K562 (cell line): ENCODE data around the gene EIF2S3. TPM values are rescaled to one million over a fixed set of nuclear protein-coding genes. Genes with fewer than 3 reads are reported as not detected.
A peak's percentile ranks its signal among the peaks of the same experiment; 100 is the strongest.

ENCODE experiments used
- BDP1 ChIP-seq: IDR thresholded peaks from 3 replicates; pipeline ENCODE4 v1.6.1; 2011; ENCODE audit not compliant: insufficient read length, insufficient read depth
- CBX3 ChIP-seq, 2 experiments: IDR thresholded peaks; 1 replicate in 1 of 2; 2 replicates in 1 of 2; pipeline ENCODE4 v1.6.1; 2012; ENCODE audit warnings: inconsistent platforms in 2 of 2, low read length in 2 of 2, borderline replicate concordance in 1 of 2, control low read depth in 1 of 2
- CEBPB ChIP-seq: fragments of 450-650 bp; IDR thresholded peaks from 2 replicates; pipeline ENCODE4 v1.6.1; 2016; ENCODE audit warnings: missing genetic modification characterization, missing compliant biosample characterization
- CEBPG ChIP-seq, 3 experiments: fragments of 200-800 bp in 1 of 3; sonication (Bioruptor generic) in 1 of 3; sonication (generic) in 1 of 3; formaldehyde crosslinking in 1 of 3; IDR thresholded peaks in 2 of 3; conservative IDR thresholded peaks in 1 of 3; 2 replicates each; pipeline versions ENCODE4 v1.6.1 to v1.8.0; 2016 to 2022; ENCODE audit warnings: missing compliant biosample characterization in 2 of 3, missing genetic modification characterization in 2 of 3, mild to moderate bottlenecking in 1 of 3, missing genetic modification reagents in 1 of 3
- CEBPZ ChIP-seq: fragments of 150-350 bp; IDR thresholded peaks from 2 replicates; pipeline ENCODE4 v1.6.1; 2014; ENCODE audit warnings: low read depth, mild to moderate bottlenecking, low read length, borderline replicate concordance
- CHD4 ChIP-seq: fragments of 200-600 bp; sonication (generic); IDR thresholded peaks from 3 replicates; pipeline ENCODE4 v1.6.1; 2012; ENCODE audit warnings: low read depth, mild to moderate bottlenecking, mixed read lengths, low read length, inconsistent platforms; ENCODE audit not compliant: insufficient read depth, insufficient replicate concordance, poor library complexity, severe bottlenecking
- CREB1 ChIP-seq, 2 experiments: sonication (generic) in 1 of 2; formaldehyde crosslinking in 1 of 2; IDR thresholded peaks; 2 replicates each; pipeline versions ENCODE4 v1.6.1 to v1.8.0; 2012 to 2022; ENCODE audit warnings: inconsistent platforms in 1 of 2, mild to moderate bottlenecking in 1 of 2, missing genetic modification reagents in 1 of 2, moderate library complexity in 1 of 2
- GABPB2 ChIP-seq: fragments of 250-450 bp; sonication (Bioruptor Pico); conservative IDR thresholded peaks from 2 replicates; pipeline ENCODE4 v1.5.1; 2021; ENCODE audit warnings: mild to moderate bottlenecking
- GTF2A2 ChIP-seq: IDR thresholded peaks from 2 replicates; pipeline ENCODE4 v1.6.1; 2016; ENCODE audit warnings: mild to moderate bottlenecking, missing genetic modification characterization, missing compliant biosample characterization
- KHSRP ChIP-seq: fragments of 450-650 bp; IDR thresholded peaks from 2 replicates; pipeline ENCODE4 v1.6.1; 2017
- MAZ ChIP-seq, 2 experiments: fragments of 450-650 bp in 1 of 2; sonication (generic) in 1 of 2; formaldehyde crosslinking; IDR thresholded peaks in 1 of 2; conservative IDR thresholded peaks in 1 of 2; 2 replicates each; pipeline versions ENCODE4 v1.4.0 to v1.5.0; 2020; ENCODE audit warnings: mild to moderate bottlenecking in 1 of 2, missing genetic modification reagents in 1 of 2
- NEUROD1 ChIP-seq: fragments of 150-350 bp; IDR thresholded peaks from 2 replicates; pipeline ENCODE4 v1.6.1; 2014; ENCODE audit warnings: borderline replicate concordance, low read length, low read depth; ENCODE audit not compliant: partially characterized antibody
- NR2C1 ChIP-seq, 2 experiments: fragments of 450-650 bp; IDR thresholded peaks; 2 replicates each; pipeline ENCODE4 v1.6.1; 2017; ENCODE audit warnings: mild to moderate bottlenecking in 2 of 2, antibody characterized with exemption in 1 of 2, inconsistent platforms in 1 of 2, missing compliant biosample characterization in 1 of 2, missing genetic modification characterization in 1 of 2
- SMARCA5 ChIP-seq: fragments of 450-650 bp; IDR thresholded peaks from 2 replicates; pipeline ENCODE4 v1.6.1; 2016
- TCF7 ChIP-seq: sonication (generic); IDR thresholded peaks from 2 replicates; pipeline ENCODE4 v1.6.1; 2016; ENCODE audit warnings: antibody characterized with exemption, borderline replicate concordance
- ZC3H11A ChIP-seq: IDR thresholded peaks from 2 replicates; pipeline ENCODE4 v1.6.1; 2012; ENCODE audit warnings: low read depth, low read length, improper control_type of control experiment
- ZNF165 ChIP-seq: fragments of 250-450 bp; sonication (Bioruptor Pico); IDR thresholded peaks from 2 replicates; pipeline ENCODE4 v1.4.0; 2020; ENCODE audit warnings: borderline replicate concordance
- ZNF212 ChIP-seq: fragments of 450-650 bp; formaldehyde crosslinking; IDR thresholded peaks from 2 replicates; pipeline ENCODE4 v1.4.0; 2020; ENCODE audit warnings: mild to moderate bottlenecking
- polyA plus RNA-seq, 8 experiments: library from polyadenylated mRNA; depleted of rRNA in 4 of 8; stranded (reverse) in 5 of 8; unstranded in 3 of 8; fragments of >200 nt; fragmentation: Nextera tagmentation in 2 of 8; fragmentation: Illumina TruSeq in 1 of 8; extraction: Ambion mirVana in 2 of 8; extraction: Trizol in 1 of 8; gene quantifications; 2 replicates each; pipeline versions ENCODE4 v1.2.1 to v1.2.3, GENCODE V29; 2011 to 2014; ENCODE audit warnings: inconsistent platforms in 1 of 8, missing spikeins in 1 of 8
- total RNA-seq, 7 experiments: library from RNA; depleted of rRNA in 6 of 7; stranded (reverse); fragments of >200 nt in 6 of 7; fragmentation: Illumina TruSeq in 2 of 7; extraction: Trizol in 2 of 7; gene quantifications; 2 replicates each; pipeline versions ENCODE4 v1.2.1 to v1.2.3, GENCODE V29; 2011 to 2021; ENCODE audit warnings: low replicate concordance in 1 of 7
- TF ChIP-seq, protein P1 (sequence below), 2 experiments: fragments of 450-650 bp; IDR thresholded peaks; 2 replicates each; pipeline ENCODE4 v1.6.1; 2016
- TF ChIP-seq, protein P2 (sequence below): fragments of 250-450 bp; sonication (Bioruptor Pico); IDR thresholded peaks from 2 replicates; pipeline ENCODE4 v1.4.0; 2020; ENCODE audit warnings: mild to moderate bottlenecking

The EIF2S3 gene
- total and polyA plus RNA-seq, 9 of the 15 experiments (the other 6 are each of a cell fraction or from before 2014, with no cell fraction given) = 148 to 439 (median 275) TPM

DNA sequence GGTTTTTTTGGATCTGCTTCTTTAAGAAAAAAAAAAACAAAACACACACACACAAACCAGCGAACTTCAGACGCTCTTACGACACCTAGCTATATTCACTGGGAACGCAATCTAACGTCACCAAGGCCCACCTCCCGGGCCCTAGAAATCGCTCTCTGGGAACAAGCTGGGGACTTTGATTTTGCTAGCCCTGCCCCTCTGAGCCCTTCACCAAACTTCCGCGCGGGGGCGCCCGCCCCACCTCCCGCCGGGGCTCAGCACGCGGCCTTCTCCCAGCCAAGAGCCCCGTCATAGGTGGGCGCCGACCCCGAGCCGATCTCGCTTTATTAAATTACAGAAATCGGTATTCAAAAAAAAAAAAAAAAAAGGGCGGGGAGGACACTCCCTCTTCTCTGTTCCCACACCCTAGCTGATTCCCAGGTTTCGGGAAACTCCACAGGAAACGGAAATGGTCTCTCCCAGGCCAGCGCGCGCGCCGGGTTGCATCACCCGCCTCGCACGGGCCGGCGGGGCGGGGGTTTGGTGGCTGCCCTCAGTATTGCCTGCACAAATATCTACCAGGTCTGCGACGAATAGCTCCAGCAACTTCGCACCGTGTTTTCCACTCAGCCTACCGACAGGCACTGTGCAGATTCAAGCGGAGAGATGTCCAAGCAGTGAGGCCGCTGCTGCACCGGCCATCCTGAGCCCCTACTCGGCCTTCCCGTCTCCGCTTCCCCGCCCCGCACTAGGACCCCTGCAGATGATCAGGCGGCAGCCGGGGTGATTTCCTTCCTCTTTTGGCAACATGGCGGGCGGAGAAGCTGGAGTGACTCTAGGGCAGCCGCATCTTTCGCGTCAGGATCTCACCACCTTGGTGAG is at the start of gene EIF2S3 (continued):
- TF ChIP-seq, protein P1, sequence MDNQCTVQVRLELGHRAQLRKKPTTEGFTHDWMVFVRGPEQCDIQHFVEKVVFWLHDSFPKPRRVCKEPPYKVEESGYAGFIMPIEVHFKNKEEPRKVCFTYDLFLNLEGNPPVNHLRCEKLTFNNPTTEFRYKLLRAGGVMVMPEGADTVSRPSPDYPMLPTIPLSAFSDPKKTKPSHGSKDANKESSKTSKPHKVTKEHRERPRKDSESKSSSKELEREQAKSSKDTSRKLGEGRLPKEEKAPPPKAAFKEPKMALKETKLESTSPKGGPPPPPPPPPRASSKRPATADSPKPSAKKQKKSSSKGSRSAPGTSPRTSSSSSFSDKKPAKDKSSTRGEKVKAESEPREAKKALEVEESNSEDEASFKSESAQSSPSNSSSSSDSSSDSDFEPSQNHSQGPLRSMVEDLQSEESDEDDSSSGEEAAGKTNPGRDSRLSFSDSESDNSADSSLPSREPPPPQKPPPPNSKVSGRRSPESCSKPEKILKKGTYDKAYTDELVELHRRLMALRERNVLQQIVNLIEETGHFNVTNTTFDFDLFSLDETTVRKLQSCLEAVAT (IDR thresholded peaks at IDR 0.05) = no peak
- TF ChIP-seq GTF2A2 (tag) (no peak), ZNF165 (no peak), CEBPZ (no peak), SMARCA5 (no peak), CREB1 (IDR thresholded peaks at IDR 0.05) (peak; percentile 77), CREB1 (CRISPR knock-in tag; IDR thresholded peaks at IDR 0.05) (peak; percentile 67; the same call in 1 of the 2 replicates), CEBPB (peak; percentile 99), NR2C1 (IDR thresholded peaks at IDR 0.05) (no peak), NR2C1 (tag; IDR thresholded peaks at IDR 0.05) (no peak), BDP1 (no peak), MAZ (CRISPR knock-in tag; conservative IDR thresholded peaks at IDR 0.05 in 1 of 2, IDR thresholded peaks at IDR 0.05 in 1 of 2) (peak; percentile 70 to 80; a peak in 3 of 4 replicates), TCF7 (0 out of 2 replicates have a peak, but pooled peaks have one; percentile 10), KHSRP (no peak), GABPB2 (no peak), CEBPG (CRISPR knock-in tag; IDR thresholded peaks at IDR 0.05) (peak; percentile 98), CEBPG (tag; conservative IDR thresholded peaks at IDR 0.05 in 1 of 2, IDR thresholded peaks at IDR 0.05 in 1 of 2) (peak; percentile 98 to 99), NEUROD1 (peak; percentile 65), CBX3 (IDR thresholded peaks at IDR 0.05; ENCODE audit: borderline replicate concordance in 1 of 2, low read length in 2 of 2) (peak in 1 of 2 experiments; percentile 46; a peak in 2 of 3 replicates), CHD4 (no peak), ZNF212 (CRISPR knock-in tag) (no peak), ZC3H11A (no peak)
- TF ChIP-seq, protein P2, sequence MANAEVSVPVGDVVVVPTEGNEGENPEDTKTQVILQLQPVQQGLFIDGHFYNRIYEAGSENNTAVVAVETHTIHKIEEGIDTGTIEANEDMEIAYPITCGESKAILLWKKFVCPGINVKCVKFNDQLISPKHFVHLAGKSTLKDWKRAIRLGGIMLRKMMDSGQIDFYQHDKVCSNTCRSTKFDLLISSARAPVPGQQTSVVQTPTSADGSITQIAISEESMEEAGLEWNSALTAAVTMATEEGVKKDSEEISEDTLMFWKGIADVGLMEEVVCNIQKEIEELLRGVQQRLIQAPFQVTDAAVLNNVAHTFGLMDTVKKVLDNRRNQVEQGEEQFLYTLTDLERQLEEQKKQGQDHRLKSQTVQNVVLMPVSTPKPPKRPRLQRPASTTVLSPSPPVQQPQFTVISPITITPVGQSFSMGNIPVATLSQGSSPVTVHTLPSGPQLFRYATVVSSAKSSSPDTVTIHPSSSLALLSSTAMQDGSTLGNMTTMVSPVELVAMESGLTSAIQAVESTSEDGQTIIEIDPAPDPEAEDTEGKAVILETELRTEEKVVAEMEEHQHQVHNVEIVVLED (CRISPR knock-in tag) = no peak
